Fibroblast of mammary gland (primary cell): ENCODE data around the gene BTBD16.

Experiments
- DNase-seq: peaks from one replicate; pipeline ENCODE4 v3.0.0-alpha.2; 2010; ENCODE audit warnings: low read depth
- H3K4me3 ChIP-seq: 2 replicates; pipeline ENCODE4 v1.5.1; 2011; ENCODE audit warnings: low read depth, mild to moderate bottlenecking, low read length, moderate library complexity; ENCODE audit not compliant: control insufficient read depth
- CTCF ChIP-seq: conservative IDR thresholded peaks from 2 replicates; pipeline ENCODE4 v1.5.1; 2011; ENCODE audit warnings: low read depth, low read length, inconsistent platforms; ENCODE audit not compliant: control insufficient read depth, insufficient read depth

Gene BTBD16

GRCh38 chr10:122245897-122246296, 25.2 kb upstream of the BTBD16 start:
- no peak overlapping the region for H3K4me3 ChIP-seq
- no peak for TF ChIP-seq CTCF
- no peak for DNase-seq

- no peak for DNase-seq
- TF ChIP-seq CTCF, result no peak
- no peak overlapping the region for H3K4me3 ChIP-seq
Observed at GRCh38 chr10:122246830-122247520, 24.1 kb upstream of the BTBD16 start.

GRCh38 chr10:122248356-122249302, 22.5 kb upstream of the BTBD16 start:
- H3K4me3 ChIP-seq, result no peak overlapping the region
- DNase-seq, result no peak
- TF ChIP-seq CTCF, result no peak

GRCh38 chr10:122249303-122249850, 21.7 kb upstream of the BTBD16 start:
- TF ChIP-seq CTCF, result no peak
- no peak for DNase-seq
- H3K4me3 ChIP-seq, result no peak overlapping the region

- TF ChIP-seq CTCF, result no peak
- DNase-seq, result no peak
- no peak overlapping the region for H3K4me3 ChIP-seq
Observed at GRCh38 chr10:122249991-122250750, 20.9 kb upstream of the BTBD16 start.
